Liver (tissue), 9 donors: ENCODE results near the gene GARIN5A. TPM values are rescaled to one million over a fixed set of nuclear protein-coding genes. Genes with fewer than 3 reads are reported as not detected.

ENCODE experiments used
- DNase-seq: peaks from one replicate; pipeline ENCODE4 v3.0.0-alpha.2; 2017; ENCODE audit warnings: low spot score
- H3K27ac ChIP-seq, 2 donors: one replicate each; pipeline ENCODE4 v1.7.0; 2013; ENCODE audit warnings: inconsistent platforms in 2 of 2, low read length in 2 of 2, control low read depth in 1 of 2, low read depth in 1 of 2, mild to moderate bottlenecking in 1 of 2
- H3K27me3 ChIP-seq, 4 donors: one replicate each; pipeline versions ENCODE4 v1.6.1 to v1.7.0; 2013; ENCODE audit warnings: low read length in 3 of 4, inconsistent platforms in 1 of 4, mild to moderate bottlenecking in 1 of 4, moderate library complexity in 1 of 4; ENCODE audit not compliant: control insufficient read depth in 4 of 4, insufficient read depth in 4 of 4
- H3K36me3 ChIP-seq, 4 donors: one replicate each; pipeline versions ENCODE4 v1.6.1 to v1.7.0; 2013; ENCODE audit warnings: low read length in 3 of 4, mild to moderate bottlenecking in 3 of 4, low read depth in 1 of 4, moderate library complexity in 1 of 4; ENCODE audit not compliant: control insufficient read depth in 4 of 4, insufficient read depth in 3 of 4
- H3K4me1 ChIP-seq, 4 donors: one replicate each; pipeline versions ENCODE4 v1.6.1 to v1.7.0; 2013; ENCODE audit warnings: low read length in 3 of 4, mild to moderate bottlenecking in 3 of 4, moderate library complexity in 1 of 4; ENCODE audit not compliant: control insufficient read depth in 4 of 4, insufficient read depth in 4 of 4
- H3K4me3 ChIP-seq, 3 donors: one replicate each; pipeline versions ENCODE4 v1.6.1 to v1.7.0; 2013; ENCODE audit warnings: low read length in 3 of 3, control low read depth in 1 of 3, low read depth in 1 of 3, mild to moderate bottlenecking in 1 of 3
- H3K9ac ChIP-seq, 2 donors: one replicate each; pipeline ENCODE4 v1.7.0; 2013; ENCODE audit warnings: low read length in 2 of 2, mild to moderate bottlenecking in 2 of 2, moderate library complexity in 2 of 2, control low read depth in 1 of 2, low read depth in 1 of 2
- H3K9me3 ChIP-seq, 4 donors: one replicate each; pipeline versions ENCODE4 v1.6.1 to v1.7.0; 2013; ENCODE audit warnings: low read length in 3 of 4; ENCODE audit not compliant: control insufficient read depth in 4 of 4
- ATF3 ChIP-seq: IDR thresholded peaks from 2 replicates; pipeline ENCODE4 v1.6.1; 2016; ENCODE audit warnings: antibody characterized with exemption
- CTCF ChIP-seq: fragments of 150-350 bp; IDR thresholded peaks from 2 replicates; pipeline ENCODE4 v1.5.1; 2017; ENCODE audit warnings: improper control_type of control experiment, low read depth, low read length; ENCODE audit not compliant: missing input control
- EGR1 ChIP-seq, 2 donors: IDR thresholded peaks; 2 replicates each; pipeline ENCODE4 v1.6.1; 2016 to 2018; ENCODE audit warnings: antibody characterized with exemption in 2 of 2, low read depth in 2 of 2
- FOXA1 ChIP-seq: IDR thresholded peaks from 2 replicates; pipeline ENCODE4 v1.6.1; 2016; ENCODE audit warnings: antibody characterized with exemption
- FOXA2 ChIP-seq: IDR thresholded peaks from 2 replicates; pipeline ENCODE4 v1.6.1; 2016; ENCODE audit warnings: antibody characterized with exemption
- GABPA ChIP-seq, 2 donors: IDR thresholded peaks in 1 of 2; conservative IDR thresholded peaks in 1 of 2; 2 replicates each; pipeline ENCODE4 v1.6.1; 2016; ENCODE audit warnings: antibody characterized with exemption in 2 of 2, mild to moderate bottlenecking in 1 of 2, moderate library complexity in 1 of 2
- HNF4A ChIP-seq, 2 donors: conservative IDR thresholded peaks; 2 replicates each; pipeline ENCODE4 v1.6.1; 2016; ENCODE audit warnings: antibody characterized with exemption in 2 of 2, mild to moderate bottlenecking in 2 of 2
- HNF4G ChIP-seq: IDR thresholded peaks from 2 replicates; pipeline ENCODE4 v1.6.1; 2016; ENCODE audit warnings: antibody characterized with exemption
- REST ChIP-seq: IDR thresholded peaks from 2 replicates; pipeline ENCODE4 v1.6.1; 2016; ENCODE audit warnings: antibody characterized with exemption, mild to moderate bottlenecking
- RXRA ChIP-seq, 2 donors: IDR thresholded peaks; 2 replicates each; pipeline ENCODE4 v1.6.1; 2017 to 2018; ENCODE audit warnings: antibody characterized with exemption in 2 of 2, mild to moderate bottlenecking in 1 of 2
- SP1 ChIP-seq: IDR thresholded peaks from 2 replicates; pipeline ENCODE4 v1.6.1; 2018; ENCODE audit warnings: antibody characterized with exemption, mild to moderate bottlenecking
- TAF1 ChIP-seq: conservative IDR thresholded peaks from 2 replicates; pipeline ENCODE4 v1.6.1; 2016; ENCODE audit warnings: antibody characterized with exemption, mild to moderate bottlenecking
- YY1 ChIP-seq: IDR thresholded peaks from 2 replicates; pipeline ENCODE4 v1.6.1; 2016; ENCODE audit warnings: antibody characterized with exemption, mild to moderate bottlenecking
- WGBS: extraction: QIAGEN DNeasy Blood & Tissue Kit; methylation state at CpG from one replicate; pipeline ENCODE4 v1.1.7; 2013; 5-methylcytosine and 5-hydroxymethylcytosine counted together
- polyA plus RNA-seq, 2 donors: library from polyadenylated mRNA; stranded (reverse) in 1 of 2; unstranded in 1 of 2; fragments of 200-250 nt in 1 of 2; fragments of >200 nt in 1 of 2; fragmentation: Nextera tagmentation in 1 of 2; extraction: Ambion mirVana in 1 of 2; gene quantifications; one replicate each; pipeline versions ENCODE4 v1.2.1 to v1.2.3, GENCODE V29; 2013 to 2015
- total RNA-seq, 2 donors: library from RNA; depleted of rRNA; stranded (reverse); fragments of >200 nt; gene quantifications; one replicate each; pipeline ENCODE4 v1.2.3, GENCODE V29; 2014
- TF ChIP-seq, protein P1 (sequence below): IDR thresholded peaks from 2 replicates; pipeline ENCODE4 v1.6.1; 2016; ENCODE audit warnings: antibody characterized with exemption
- donor health status: healthy.
- donor health status: healthy.
- donor health status: healthy.
- donor health status: healthy.
- donor health status: healthy.

The GARIN5A gene
- total and polyA plus RNA-seq, 4 donors, result 0.42 to 1.7 (median 1.1) TPM

GRCh38 chr19:50417111-50418081, 59.3 kb downstream of the GARIN5A start:
- no peak for DNase-seq
- Histone ChIP-seq H3K9ac (no peak overlapping the region), H3K4me1 (no peaks in the 10 kb centered on the region), H3K9me3 (no peaks in the 10 kb centered on the region), H3K27ac (no peak overlapping the region), H3K36me3 (no peaks in the 10 kb centered on the region), H3K4me3 (no peak overlapping the region), H3K27me3 (peaks cover 0 to 3% (median 0%) of the 10 kb centered on the region in 4 donors)
- TF ChIP-seq REST, result no peak
- no peak for TF ChIP-seq GABPA (IDR thresholded peaks at IDR 0.05 in 1 of 2, conservative IDR thresholded peaks at IDR 0.05 in 1 of 2)
- TF ChIP-seq RXRA (IDR thresholded peaks at IDR 0.05), result no peak
- TF ChIP-seq EGR1 (IDR thresholded peaks at IDR 0.05; ENCODE audit: low read depth in 2 of 2), result no peak
- no peak for TF ChIP-seq YY1
- no peak for TF ChIP-seq TAF1
- no peak for TF ChIP-seq FOXA2
- no peak for TF ChIP-seq CTCF
- no peak for TF ChIP-seq SP1
- no peak for TF ChIP-seq FOXA1
- TF ChIP-seq HNF4G, result no peak
- no peak for TF ChIP-seq ATF3
- TF ChIP-seq, protein P1, sequence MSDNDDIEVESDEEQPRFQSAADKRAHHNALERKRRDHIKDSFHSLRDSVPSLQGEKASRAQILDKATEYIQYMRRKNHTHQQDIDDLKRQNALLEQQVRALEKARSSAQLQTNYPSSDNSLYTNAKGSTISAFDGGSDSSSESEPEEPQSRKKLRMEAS, result no peak
- TF ChIP-seq HNF4A (conservative IDR thresholded peaks at IDR 0.05), result no peak
- 63% methylated on average over 42 of the region's 42 CpGs for WGBS

Other genes starting within 250 kb of the GARIN5A start
- 1 to 10 TPM in 1 of 2 donors, under 1 TPM in 1; 0.84 to 1.4 TPM for gene KCNC3, start 147.5 kb downstream of the GARIN5A start, total RNA-seq
- gene KCNC3, start 147.5 kb downstream of the GARIN5A start, polyA plus RNA-seq, result 1 to 10 TPM in 1 of 2 donors, under 1 TPM in 1; 0.56 to 1.6 TPM
- gene NAPSA, start 111.2 kb downstream of the GARIN5A start, total RNA-seq, result under 1 TPM; 0.28 to 0.59 TPM
- gene NAPSA, start 111.2 kb downstream of the GARIN5A start, polyA plus RNA-seq, result under 1 TPM; 0.50 to 0.74 TPM
- gene NR1H2, start 100.4 kb downstream of the GARIN5A start, total RNA-seq, result 10 to 100 TPM; 30.8 to 58.1 TPM
- gene NR1H2, start 100.4 kb downstream of the GARIN5A start, polyA plus RNA-seq, result 10 to 100 TPM; 30.4 to 36.6 TPM
- gene POLD1, start 92.5 kb downstream of the GARIN5A start, total RNA-seq, result 10 to 100 TPM in 1 of 2 donors, 1 to 10 TPM in 1; 7.5 to 57.1 TPM
- 1 to 10 TPM; 8.0 to 8.5 TPM for gene POLD1, start 92.5 kb downstream of the GARIN5A start, polyA plus RNA-seq
- gene SPIB, start 57.9 kb downstream of the GARIN5A start, total RNA-seq, result 1 to 10 TPM in 1 of 2 donors, under 1 TPM in 1; 0.50 to 5.0 TPM
- under 1 TPM; 0.09 to 0.21 TPM for gene SPIB, start 57.9 kb downstream of the GARIN5A start, polyA plus RNA-seq
- gene MYBPC2, start 44.0 kb downstream of the GARIN5A start, total RNA-seq, result under 1 TPM in 1 of 2 donors, not detected in 1; under 0.01 TPM
- gene MYBPC2, start 44.0 kb downstream of the GARIN5A start, polyA plus RNA-seq, result not detected
- 10 to 100 TPM; 33.5 to 47.5 TPM for gene EMC10, start 341 bp downstream of the GARIN5A start, total RNA-seq
- 100 to 1,000 TPM in 1 of 2 donors, 10 to 100 TPM in 1; 17.1 to 132 TPM for gene EMC10, start 341 bp downstream of the GARIN5A start, polyA plus RNA-seq
- 1 to 10 TPM; 6.6 to 9.8 TPM for gene JOSD2, start 34.3 kb upstream of the GARIN5A start, total RNA-seq
- gene JOSD2, start 34.3 kb upstream of the GARIN5A start, polyA plus RNA-seq, result 10 to 100 TPM; 30.2 to 32.9 TPM
- gene ASPDH, start 37.1 kb upstream of the GARIN5A start, total RNA-seq, result 10 to 100 TPM in 1 of 2 donors, 1 to 10 TPM in 1; 7.3 to 11.6 TPM
- gene ASPDH, start 37.1 kb upstream of the GARIN5A start, polyA plus RNA-seq, result 10 to 100 TPM; 62.6 to 82.0 TPM
- gene LRRC4B, start 91.6 kb upstream of the GARIN5A start, total RNA-seq, result 1 to 10 TPM; 1.0 to 1.1 TPM
- gene LRRC4B, start 91.6 kb upstream of the GARIN5A start, polyA plus RNA-seq, result under 1 TPM; 0.11 to 0.58 TPM
- gene SYT3, start 163.0 kb upstream of the GARIN5A start, total RNA-seq, result not detected
- not detected for gene SYT3, start 163.0 kb upstream of the GARIN5A start, polyA plus RNA-seq
- gene C19orf81, start 172.6 kb upstream of the GARIN5A start, total RNA-seq, result not detected
- not detected for gene C19orf81, start 172.6 kb upstream of the GARIN5A start, polyA plus RNA-seq
- gene SHANK1, start 243.0 kb upstream of the GARIN5A start, total RNA-seq, result under 1 TPM; 0.17 to 0.28 TPM
- gene SHANK1, start 243.0 kb upstream of the GARIN5A start, polyA plus RNA-seq, result under 1 TPM in 1 of 2 donors, not detected in 1; 0.06 TPM
- 10 to 100 TPM in 1 of 2 donors, 1 to 10 TPM in 1; 2.6 to 11.0 TPM for gene CLEC11A, start 246.5 kb upstream of the GARIN5A start, total RNA-seq
- gene CLEC11A, start 246.5 kb upstream of the GARIN5A start, polyA plus RNA-seq, result 1 to 10 TPM; 2.4 to 8.5 TPM